H9 (cell line): ENCODE results near the gene MAST4. TPM values are rescaled to one million over a fixed set of nuclear protein-coding genes. Genes with fewer than 3 reads are reported as not detected.

Experiments used
- DNase-seq: peaks from one replicate; pipeline ENCODE4 v3.0.0-alpha.2; 2017
- H2AFZ ChIP-seq: one replicate; pipeline ENCODE4 v1.6.1; 2013; ENCODE audit warnings: mild to moderate bottlenecking, low read length, control low read depth, moderate library complexity
- H2AK5ac ChIP-seq: 2 replicates; pipeline ENCODE4 v1.6.1; 2013; ENCODE audit warnings: low read length, control low read depth, mixed read lengths; ENCODE audit not compliant: insufficient read length
- H2BK120ac ChIP-seq: one replicate; pipeline ENCODE4 v1.6.1; 2013; ENCODE audit warnings: low read depth, mild to moderate bottlenecking, low read length, control low read depth, inconsistent platforms; ENCODE audit not compliant: poor library complexity, severe bottlenecking
- H2BK12ac ChIP-seq: 2 replicates; pipeline ENCODE4 v1.6.1; 2013; ENCODE audit warnings: low read length, control low read depth, mixed read lengths, low read depth; ENCODE audit not compliant: insufficient read length
- H2BK15ac ChIP-seq: 2 replicates; pipeline ENCODE4 v1.6.1; 2013; ENCODE audit warnings: low read depth, low read length, control low read depth
- H2BK20ac ChIP-seq: one replicate; pipeline ENCODE4 v1.6.1; 2013; ENCODE audit warnings: low read depth, mild to moderate bottlenecking, low read length, control low read depth, inconsistent platforms; ENCODE audit not compliant: poor library complexity, severe bottlenecking
- H2BK5ac ChIP-seq: 2 replicates; pipeline ENCODE4 v1.6.1; 2013; ENCODE audit warnings: low read length, control low read depth, mixed read lengths; ENCODE audit not compliant: insufficient read length
- H3K14ac ChIP-seq: 2 replicates; pipeline ENCODE4 v1.6.1; 2013; ENCODE audit warnings: low read length, control low read depth; ENCODE audit not compliant: insufficient read depth
- H3K18ac ChIP-seq: 2 replicates; pipeline ENCODE4 v1.6.1; 2013; ENCODE audit warnings: low read depth, mild to moderate bottlenecking, mixed read lengths, low read length, control low read depth; ENCODE audit not compliant: insufficient read length
- H3K23ac ChIP-seq: 2 replicates; pipeline ENCODE4 v1.6.1; 2013; ENCODE audit warnings: low read length, control low read depth, mixed read lengths, low read depth; ENCODE audit not compliant: insufficient read length
- H3K23me2 ChIP-seq: 2 replicates; pipeline ENCODE4 v1.6.1; 2013; ENCODE audit warnings: low read depth, mild to moderate bottlenecking, mixed read lengths, low read length, control low read depth; ENCODE audit not compliant: insufficient read length, poor library complexity, severe bottlenecking
- H3K27ac ChIP-seq: 2 replicates; pipeline ENCODE4 v1.5.1; 2013; ENCODE audit warnings: low read length, control low read depth, mixed read lengths, low read depth; ENCODE audit not compliant: insufficient read length
- H3K27me3 ChIP-seq: 2 replicates; pipeline ENCODE4 v1.6.1; 2013; ENCODE audit warnings: low read length, control low read depth, inconsistent platforms; ENCODE audit not compliant: insufficient read depth
- H3K4ac ChIP-seq: 2 replicates; pipeline ENCODE4 v1.6.1; 2013; ENCODE audit warnings: low read depth, mild to moderate bottlenecking, control low read depth, inconsistent platforms, low read length, moderate library complexity
- H3K4me1 ChIP-seq: 2 replicates; pipeline ENCODE4 v1.6.1; 2013; ENCODE audit warnings: low read length, control low read depth, inconsistent platforms; ENCODE audit not compliant: insufficient read depth
- H3K4me2 ChIP-seq: 2 replicates; pipeline ENCODE4 v1.6.1; 2013; ENCODE audit warnings: low read length, control low read depth, mixed read lengths; ENCODE audit not compliant: insufficient read length, insufficient read depth
- H3K56ac ChIP-seq: 2 replicates; pipeline ENCODE4 v1.6.1; 2013; ENCODE audit warnings: low read depth, mild to moderate bottlenecking, mixed read lengths, low read length, control low read depth; ENCODE audit not compliant: insufficient read length
- H3K79me1 ChIP-seq: 2 replicates; pipeline ENCODE4 v1.6.1; 2013; ENCODE audit warnings: low read depth, mild to moderate bottlenecking, moderate library complexity, low read length, control low read depth, inconsistent platforms; ENCODE audit not compliant: insufficient read depth, poor library complexity, severe bottlenecking
- H3K79me2 ChIP-seq: 2 replicates; pipeline ENCODE4 v1.6.1; 2013; ENCODE audit warnings: low read length, control low read depth, inconsistent platforms; ENCODE audit not compliant: insufficient read depth
- H3K9ac ChIP-seq: 2 replicates; pipeline ENCODE4 v1.6.1; 2013; ENCODE audit warnings: low read length, control low read depth, mixed read lengths; ENCODE audit not compliant: insufficient read length; ENCODE audit errors: extremely low read depth
- H3K9me3 ChIP-seq: one replicate; pipeline ENCODE4 v1.6.1; 2013; ENCODE audit warnings: low read depth, low read length, inconsistent platforms; ENCODE audit not compliant: control insufficient read depth
- H3T11ph ChIP-seq: one replicate; pipeline ENCODE4 v1.6.1; 2013; ENCODE audit warnings: mild to moderate bottlenecking, low read length, control low read depth, inconsistent platforms
- H4K20me1 ChIP-seq: one replicate; pipeline ENCODE4 v1.6.1; 2013; ENCODE audit not compliant: control insufficient read depth, insufficient read length, insufficient read depth
- H4K5ac ChIP-seq: 2 replicates; pipeline ENCODE4 v1.6.1; 2013; ENCODE audit warnings: low read depth, mild to moderate bottlenecking, mixed read lengths, low read length, control low read depth; ENCODE audit not compliant: insufficient read length
- H4K8ac ChIP-seq: replicated peaks from 2 replicates; pipeline ENCODE4 v1.6.1; 2013; ENCODE audit warnings: low read length, control low read depth, mixed read lengths, low read depth; ENCODE audit not compliant: insufficient read length
- H4K91ac ChIP-seq: 2 replicates; pipeline ENCODE4 v1.6.1; 2013; ENCODE audit warnings: low read depth, mild to moderate bottlenecking, moderate library complexity, mixed read lengths, low read length, control low read depth; ENCODE audit not compliant: insufficient read length
- H3K27ac Mint-ChIP-seq, 3 experiments: 2 replicates in 2 of 3; 3 replicates in 1 of 3; pipeline ENCODE4 v1.8.0; 2020 to 2021; ENCODE audit warnings: mixed read lengths in 3 of 3, mild to moderate bottlenecking in 1 of 3, moderate library complexity in 1 of 3
- H3K27me3 Mint-ChIP-seq: 2 replicates; pipeline ENCODE4 v1.8.0; 2021; ENCODE audit warnings: low read depth, mild to moderate bottlenecking, moderate library complexity, mixed read lengths
- H3K36me3 Mint-ChIP-seq, 3 experiments: 2 replicates in 2 of 3; 3 replicates in 1 of 3; pipeline ENCODE4 v1.8.0; 2020 to 2021; ENCODE audit warnings: low read depth in 3 of 3, mixed read lengths in 3 of 3; ENCODE audit not compliant: insufficient read depth in 1 of 3
- H3K4me1 Mint-ChIP-seq, 2 experiments: 2 replicates each; pipeline ENCODE4 v1.8.0; 2020; ENCODE audit warnings: mixed read lengths in 2 of 2
- H3K4me3 Mint-ChIP-seq, 2 experiments: 2 replicates in 1 of 2; 3 replicates in 1 of 2; pipeline ENCODE4 v1.8.0; 2020 to 2021; ENCODE audit warnings: mild to moderate bottlenecking in 2 of 2, mixed read lengths in 2 of 2, moderate library complexity in 1 of 2
- H3K9me3 Mint-ChIP-seq, 2 experiments: 2 replicates in 1 of 2; 3 replicates in 1 of 2; pipeline ENCODE4 v1.8.0; 2020; ENCODE audit warnings: mild to moderate bottlenecking in 2 of 2, mixed read lengths in 2 of 2, moderate library complexity in 1 of 2
- WGBS: extraction: QIAGEN DNeasy Blood & Tissue Kit; methylation state at CpG from one replicate; pipeline ENCODE4 v1.1.7; 2013; ENCODE audit warnings: missing lambda C conversion rate, low lambda C conversion rate, mixed read lengths; ENCODE audit not compliant: insufficient read length; ENCODE audit errors: extremely low coverage; 5-methylcytosine and 5-hydroxymethylcytosine counted together
- total RNA-seq: library from RNA; stranded (reverse); gene quantifications from 2 replicates; pipeline ENCODE4 v1.2.1, GENCODE V29; 2021
- TF ChIP-seq, protein P1 (sequence below): fragments of 200-600 bp; sonication (generic); conservative IDR thresholded peaks from 3 replicates; pipeline ENCODE4 v1.8.0; 2021; ENCODE audit warnings: antibody characterized with exemption, mild to moderate bottlenecking

MAST4 gene
- total RNA-seq, 1 experiment from 2014 or later: 3.7 TPM

DNA sequence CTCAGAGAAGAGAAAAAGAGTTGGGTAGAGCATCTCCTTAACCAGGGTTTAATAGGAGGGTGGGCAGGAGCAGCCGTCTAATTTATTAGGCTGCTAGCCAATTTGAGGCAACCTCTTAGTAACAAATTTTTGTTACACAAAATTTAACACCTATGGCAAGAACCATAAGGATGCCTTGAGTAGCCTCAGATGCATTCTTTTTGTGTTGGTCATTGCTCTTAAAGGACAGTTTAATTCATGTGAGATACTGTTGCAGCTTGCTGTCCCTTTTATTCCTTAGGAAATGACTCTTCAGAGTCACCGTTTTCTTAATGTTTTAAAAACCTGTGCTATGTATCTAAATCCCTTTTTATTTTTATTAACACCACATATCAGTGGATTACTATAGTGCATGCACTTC, 255.1 kb downstream of the MAST4 start:
- no peak overlapping the region for H3K9ac ChIP-seq
- WGBS: no CpG with 5 or more reads among the region's 2 CpGs
- DNase-seq: no peak
- H4K5ac ChIP-seq: no peak overlapping the region
- H3K27ac Mint-ChIP-seq: no peak overlapping the region
- no peaks in the 10 kb centered on the region for H3K9me3 Mint-ChIP-seq
- H2BK120ac ChIP-seq: no peak overlapping the region
- no peaks in the 10 kb centered on the region for H3K36me3 Mint-ChIP-seq
- no peak overlapping the region for H3K4me2 ChIP-seq
- H2BK20ac ChIP-seq: no peak overlapping the region
- H4K8ac ChIP-seq: no peak overlapping the region
- no peak overlapping the region for H3K23ac ChIP-seq
- H3K79me2 ChIP-seq: no peaks in the 10 kb centered on the region
- no peaks in the 10 kb centered on the region for H3K27me3 Mint-ChIP-seq
- no peak overlapping the region for H3K27ac ChIP-seq
- no peak overlapping the region for H3K14ac ChIP-seq
- no peak overlapping the region for H2BK15ac ChIP-seq
- no peaks in the 10 kb centered on the region for H3K9me3 ChIP-seq
- H2AFZ ChIP-seq: no peak overlapping the region
- H3K23me2 ChIP-seq: no peaks in the 10 kb centered on the region
- H3K18ac ChIP-seq: no peak overlapping the region
- no peak overlapping the region for H3K56ac ChIP-seq
- no peak overlapping the region for H4K91ac ChIP-seq
- H3K4me1 Mint-ChIP-seq: peaks cover 10 to 13% of the 10 kb centered on the region in 2 experiments
- H3T11ph ChIP-seq: no peak overlapping the region
- H3K4ac ChIP-seq: no peak overlapping the region
- no peak overlapping the region for H2BK5ac ChIP-seq
- no peak overlapping the region for H2AK5ac ChIP-seq
- no peaks in the 10 kb centered on the region for H3K27me3 ChIP-seq
- H4K20me1 ChIP-seq: no peaks in the 10 kb centered on the region
- H3K79me1 ChIP-seq: no peaks in the 10 kb centered on the region
- H3K4me1 ChIP-seq: no peaks in the 10 kb centered on the region
- no peak overlapping the region for H3K4me3 Mint-ChIP-seq
- TF ChIP-seq, protein P1, sequence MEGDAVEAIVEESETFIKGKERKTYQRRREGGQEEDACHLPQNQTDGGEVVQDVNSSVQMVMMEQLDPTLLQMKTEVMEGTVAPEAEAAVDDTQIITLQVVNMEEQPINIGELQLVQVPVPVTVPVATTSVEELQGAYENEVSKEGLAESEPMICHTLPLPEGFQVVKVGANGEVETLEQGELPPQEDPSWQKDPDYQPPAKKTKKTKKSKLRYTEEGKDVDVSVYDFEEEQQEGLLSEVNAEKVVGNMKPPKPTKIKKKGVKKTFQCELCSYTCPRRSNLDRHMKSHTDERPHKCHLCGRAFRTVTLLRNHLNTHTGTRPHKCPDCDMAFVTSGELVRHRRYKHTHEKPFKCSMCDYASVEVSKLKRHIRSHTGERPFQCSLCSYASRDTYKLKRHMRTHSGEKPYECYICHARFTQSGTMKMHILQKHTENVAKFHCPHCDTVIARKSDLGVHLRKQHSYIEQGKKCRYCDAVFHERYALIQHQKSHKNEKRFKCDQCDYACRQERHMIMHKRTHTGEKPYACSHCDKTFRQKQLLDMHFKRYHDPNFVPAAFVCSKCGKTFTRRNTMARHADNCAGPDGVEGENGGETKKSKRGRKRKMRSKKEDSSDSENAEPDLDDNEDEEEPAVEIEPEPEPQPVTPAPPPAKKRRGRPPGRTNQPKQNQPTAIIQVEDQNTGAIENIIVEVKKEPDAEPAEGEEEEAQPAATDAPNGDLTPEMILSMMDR: no peak
- no peak overlapping the region for H2BK12ac ChIP-seq
